GM19328 (cell line): ENCODE data around the gene FGF4.

Experiments
- ATAC-seq: cut with Tn5 transposase; IDR thresholded peaks from one replicate; pipeline ENCODE4 v1.9.1; 2021; ENCODE audit warnings: mild to moderate bottlenecking, moderate library complexity; ENCODE audit not compliant: unreplicated experiment

FGF4 gene

DNA sequence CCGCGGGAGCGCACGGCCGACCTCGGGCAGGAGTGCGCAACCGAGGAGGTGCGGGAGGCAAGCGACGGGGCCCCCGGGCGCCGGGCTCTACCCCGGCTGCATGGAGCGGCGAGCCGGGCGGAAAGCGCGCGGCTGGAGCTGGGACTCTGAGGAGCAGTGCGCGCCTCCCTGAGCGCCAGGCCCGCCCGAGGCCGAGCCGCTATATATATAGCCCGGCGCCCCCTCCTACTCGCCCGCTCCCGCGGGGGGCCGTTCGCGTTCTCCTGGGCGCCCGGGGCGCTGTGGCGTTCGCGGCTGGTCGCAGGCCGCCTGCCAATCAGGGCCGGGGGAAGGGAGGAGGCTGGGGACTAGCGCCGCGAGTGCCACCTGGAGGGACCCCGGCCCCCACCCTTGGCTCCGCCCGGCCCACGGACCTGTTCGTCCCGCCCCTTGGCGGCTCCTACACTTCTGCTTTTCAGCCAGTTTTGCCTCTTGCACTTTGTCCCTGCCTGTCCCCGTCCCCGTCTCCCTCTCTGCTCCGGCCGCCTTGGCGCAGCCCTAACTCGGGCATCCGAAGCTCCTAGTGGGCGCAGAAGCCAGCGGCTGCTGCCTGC, at the start of gene FGF4:
Gene FGF4, minus strand, starts transcription at position 179 of the 593 bp plus-strand sequence. CDS start 257 bp downstream, outside the sequence.
- ATAC-seq, result no peak

DNA sequence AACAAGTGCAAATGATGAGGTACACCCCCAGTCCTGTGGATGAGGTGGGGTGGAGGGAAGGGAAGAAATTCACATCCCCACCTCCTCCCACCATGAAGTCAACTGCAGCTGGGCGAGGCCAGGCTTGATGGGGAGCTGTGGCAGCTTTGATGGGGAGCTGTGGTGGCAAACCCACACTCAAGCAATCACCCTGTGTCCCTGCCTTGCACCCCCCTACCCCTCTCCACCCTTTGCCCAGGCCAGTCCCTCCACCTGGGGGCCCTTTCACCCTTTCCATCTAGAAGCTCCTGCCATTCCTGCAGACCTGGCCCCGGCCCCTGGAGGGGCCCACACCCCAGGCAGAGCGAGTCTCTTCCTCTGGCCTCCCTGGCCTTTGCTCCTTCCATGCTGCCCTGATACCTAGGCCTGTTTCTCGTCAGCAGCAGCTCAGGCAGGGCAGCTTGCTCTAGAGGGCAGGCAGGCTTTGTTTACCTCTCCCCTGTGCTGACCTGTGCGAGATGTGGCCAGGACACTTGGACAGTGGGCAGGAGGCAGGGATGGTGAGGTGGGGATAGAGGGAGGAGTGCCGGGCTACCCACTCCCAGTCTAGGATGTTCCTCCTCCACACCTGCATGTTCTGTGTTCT, 48.6 kb upstream of the FGF4 start:
- no peak for ATAC-seq

DNA sequence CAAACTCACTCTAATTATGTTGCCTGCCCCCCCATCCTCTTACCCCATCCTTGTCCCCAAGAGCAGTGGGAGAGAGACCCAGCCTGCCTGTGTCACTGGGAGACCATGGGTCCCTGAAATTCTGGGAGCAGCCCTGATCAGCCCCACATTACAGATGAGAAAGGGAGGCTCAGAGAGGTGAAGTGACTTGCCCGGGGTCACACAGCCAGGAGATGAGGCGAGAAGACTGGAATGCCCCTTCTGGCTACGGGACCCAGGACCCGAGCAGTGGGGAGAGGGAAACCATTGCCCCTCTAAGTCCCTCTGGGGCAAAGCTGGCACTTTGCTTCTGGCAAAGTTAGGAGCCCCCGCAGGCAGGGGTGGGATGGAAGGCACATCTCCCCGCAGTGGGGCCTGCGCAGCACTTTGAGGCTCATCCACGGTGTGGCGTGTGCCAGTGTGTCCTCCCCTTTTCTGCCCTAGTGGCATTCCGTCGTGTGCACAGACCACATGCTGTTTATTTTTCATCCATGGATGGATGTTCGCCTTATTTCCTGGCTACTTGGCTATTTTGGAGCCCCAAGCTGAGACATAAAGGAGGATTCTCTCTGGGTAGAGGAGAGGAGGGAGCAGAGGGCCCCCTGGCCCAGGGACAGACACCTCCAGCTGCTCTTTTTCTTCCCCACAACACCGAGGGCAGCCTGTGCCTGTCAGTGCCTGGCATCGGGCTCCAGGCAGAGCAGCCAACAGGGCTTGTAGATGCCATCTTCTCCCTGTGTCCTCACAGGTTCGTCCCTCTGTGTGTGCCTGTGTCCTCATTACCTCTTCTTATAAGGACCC, 47.7 kb upstream of the FGF4 start:
- no peak for ATAC-seq

- no peak for ATAC-seq
Observed at GRCh38 chr11:69821511-69822040, 46.4 kb upstream of the FGF4 start.

GRCh38 chr11:69820441-69820840, 45.3 kb upstream of the FGF4 start:
- ATAC-seq, result no peak

GRCh38 chr11:69819541-69820070, 44.5 kb upstream of the FGF4 start:
- ATAC-seq, result no peak

- no peak for ATAC-seq
Observed at GRCh38 chr11:69818603-69819441, 43.7 kb upstream of the FGF4 start, which contains the start of gene FGF3. Gene FGF3 (minus strand): TSS chr11:69819416. CDS start chr11:69818933, 483 bp downstream.

- no peak for ATAC-seq
Observed at GRCh38 chr11:69818231-69818602, 43.1 kb upstream of the FGF4 start.

DNA sequence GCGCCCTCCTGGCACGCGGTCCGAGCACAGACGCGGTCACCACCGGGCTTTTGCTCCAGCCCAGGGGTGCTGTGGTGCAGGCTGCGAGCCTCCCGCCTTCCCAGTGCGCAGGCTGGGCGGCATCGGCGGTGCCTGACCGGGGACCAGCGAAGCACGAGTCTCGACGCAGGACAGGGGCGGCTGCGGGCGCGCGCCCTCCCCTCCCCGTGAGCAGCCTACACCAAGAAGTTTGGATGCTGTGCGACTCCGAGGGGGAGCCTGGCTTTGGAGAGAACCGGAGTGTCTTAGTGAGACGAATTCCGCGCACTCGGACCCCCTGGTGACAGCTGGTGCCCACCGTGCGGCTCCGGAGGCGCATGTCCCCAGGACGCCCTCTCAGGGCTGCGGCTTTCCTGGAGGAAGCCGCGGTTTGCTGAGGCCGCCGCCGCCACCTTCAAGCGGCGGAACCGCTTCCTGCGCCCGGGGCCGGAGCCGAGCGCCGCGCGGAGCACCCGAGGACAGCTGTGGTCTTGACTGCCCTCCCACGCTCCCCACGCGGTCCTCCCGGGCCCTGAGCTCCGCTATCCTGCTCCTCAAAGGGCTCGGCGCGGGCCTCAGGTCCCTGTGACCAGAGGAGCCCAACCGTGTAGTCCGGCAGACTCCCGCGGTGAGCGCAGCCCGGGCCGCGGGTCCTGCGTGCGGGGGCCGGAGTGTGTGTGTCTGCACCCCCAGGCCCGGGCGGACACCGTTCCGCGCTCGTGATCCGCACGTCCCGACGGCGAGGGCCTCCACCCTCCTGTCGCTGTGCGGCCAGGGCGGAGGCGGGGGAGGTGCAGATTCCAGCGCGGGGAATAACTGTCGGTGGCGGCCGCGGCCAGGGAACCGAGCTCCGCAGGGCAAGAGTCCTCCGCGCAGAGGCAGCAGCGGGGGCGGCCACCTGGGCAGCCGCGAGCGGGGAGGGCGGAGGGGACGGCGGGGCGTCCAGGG, 42.4 kb upstream of the FGF4 start:
- no peak for ATAC-seq

- ATAC-seq, result no peak
Observed at GRCh38 chr11:69816671-69817070, 41.5 kb upstream of the FGF4 start.

DNA sequence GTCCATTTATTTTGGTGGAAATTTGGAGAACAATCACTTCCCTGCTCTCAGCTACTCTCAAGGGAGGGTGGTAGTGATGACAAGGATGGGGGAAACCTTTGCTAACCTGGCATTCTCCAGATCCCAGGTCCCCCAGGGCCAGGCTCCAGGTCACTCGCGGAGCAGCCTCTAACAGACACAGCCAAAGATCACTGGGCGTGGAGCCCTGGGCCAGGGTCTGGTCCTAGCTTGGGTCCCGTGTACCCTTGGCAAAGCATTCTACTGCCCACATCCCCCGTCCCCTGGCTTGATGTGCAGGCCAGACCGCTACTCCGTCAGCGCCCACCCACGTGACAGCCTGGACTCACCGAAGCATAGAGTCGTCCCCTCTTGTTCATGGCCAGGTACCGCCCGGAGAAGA, 40.8 kb upstream of the FGF4 start:
- ATAC-seq, result no peak

GRCh38 chr11:69814902-69815301, 39.8 kb upstream of the FGF4 start:
- ATAC-seq, result no peak

GRCh38 chr11:69814411-69814810, 39.3 kb upstream of the FGF4 start:
- ATAC-seq, result no peak

GRCh38 chr11:69813839-69814238, 38.7 kb upstream of the FGF4 start:
- ATAC-seq, result no peak

DNA sequence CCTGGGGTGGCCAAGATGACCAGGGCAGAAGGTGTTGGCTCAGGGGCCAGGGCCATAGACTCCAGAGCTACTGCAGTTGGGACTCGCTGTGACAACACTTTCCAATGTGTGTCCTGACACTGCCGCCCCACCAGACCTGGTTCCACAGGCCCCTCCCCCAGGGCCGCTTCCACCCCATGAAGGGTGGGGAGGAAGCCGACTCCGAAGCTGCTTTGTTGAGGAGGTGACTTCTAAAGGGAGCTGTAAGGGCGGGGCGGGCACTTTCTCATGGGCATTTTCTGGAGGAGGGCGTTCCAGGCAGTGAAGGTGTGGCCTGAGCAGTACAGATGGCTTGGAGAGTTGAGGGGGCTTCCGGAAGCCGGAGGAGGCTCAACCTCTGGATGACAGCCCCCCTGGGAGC, 37.8 kb upstream of the FGF4 start:
- no peak for ATAC-seq

- ATAC-seq, result no peak
Observed at GRCh38 chr11:69812256-69812655, 37.1 kb upstream of the FGF4 start.

- ATAC-seq, result no peak
Observed at GRCh38 chr11:69811431-69811830, 36.3 kb upstream of the FGF4 start.

DNA sequence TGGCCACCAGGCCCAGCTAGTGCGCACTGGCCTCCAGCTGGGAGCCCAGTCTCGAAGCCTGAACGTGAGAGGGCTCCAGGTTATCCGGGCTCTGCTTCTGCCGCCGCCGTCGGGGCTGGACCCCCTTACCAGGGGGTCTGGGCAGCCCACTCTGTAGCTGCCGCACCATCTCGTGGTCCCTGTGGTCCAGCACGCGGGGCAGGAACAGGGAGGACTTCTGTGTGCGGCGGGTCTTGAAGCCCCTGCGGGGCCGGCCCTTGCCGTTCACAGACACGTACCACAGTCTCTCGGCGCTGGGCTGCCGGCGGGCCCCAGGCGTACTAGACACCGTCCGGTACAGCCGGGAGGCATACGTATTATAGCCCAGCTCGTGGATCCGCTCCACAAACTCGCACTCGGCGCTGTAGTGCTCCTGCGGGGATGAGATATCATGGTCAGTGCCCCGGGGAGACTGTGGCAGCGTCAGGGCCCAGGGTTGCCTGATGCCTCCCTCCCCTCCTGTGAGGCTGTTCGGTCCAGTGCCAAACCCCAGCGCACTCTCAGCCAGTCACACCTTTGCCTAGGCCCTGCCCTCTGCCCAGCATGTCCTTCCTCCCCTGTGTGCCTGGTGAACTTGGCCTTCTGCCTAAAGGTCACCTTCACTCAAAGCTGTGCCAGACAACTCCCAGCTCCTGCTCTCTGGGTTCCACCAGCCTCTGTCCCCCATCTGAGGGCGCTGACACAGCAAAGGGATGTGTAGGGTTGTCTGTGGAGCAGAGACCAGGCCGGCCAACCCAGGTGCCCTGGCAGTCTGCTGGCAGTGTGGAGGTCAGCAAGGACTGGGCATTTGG, 35.4 kb upstream of the FGF4 start:
- ATAC-seq, result no peak

DNA sequence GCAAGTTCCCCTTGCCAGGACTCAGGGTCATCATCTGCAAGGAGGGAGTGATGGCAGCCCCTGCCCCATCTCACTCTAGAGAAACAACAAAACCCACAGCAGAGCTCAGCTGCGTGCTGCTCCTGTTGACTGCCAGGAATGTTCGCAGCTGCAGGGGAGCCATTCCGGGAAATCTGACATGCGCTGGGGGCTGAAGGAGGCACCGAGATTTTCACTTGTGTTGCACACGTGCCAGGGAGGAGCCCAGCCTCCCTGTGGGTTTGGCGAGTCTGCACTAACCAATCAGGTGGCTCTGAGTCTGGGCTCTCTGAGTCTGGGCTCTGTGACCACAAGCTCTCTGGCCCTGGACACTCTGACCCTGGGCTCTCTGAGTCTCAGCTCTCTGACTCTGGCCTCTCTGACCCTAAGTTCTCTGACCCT, 33.5 kb upstream of the FGF4 start:
- ATAC-seq, result no peak
